Measurements from ENCODE around the gene CUEDC1.
"Not testable (repeated sequence)": the region's sequence is repeated elsewhere in the genome, so short reads cannot be mapped to it uniquely, and the experiment has no call there.

The CUEDC1 gene

GRCh38 chr17:57939797-57940196 lies 15.4 kb downstream of the CUEDC1 start:
- no peak for DNase-seq (ENCODE audit: low read depth in 2 of 2)

GRCh38 chr17:57938061-57938502 lies 17.1 kb downstream of the CUEDC1 start:
- no peak for DNase-seq (ENCODE audit: low read depth in 2 of 2)

DNA sequence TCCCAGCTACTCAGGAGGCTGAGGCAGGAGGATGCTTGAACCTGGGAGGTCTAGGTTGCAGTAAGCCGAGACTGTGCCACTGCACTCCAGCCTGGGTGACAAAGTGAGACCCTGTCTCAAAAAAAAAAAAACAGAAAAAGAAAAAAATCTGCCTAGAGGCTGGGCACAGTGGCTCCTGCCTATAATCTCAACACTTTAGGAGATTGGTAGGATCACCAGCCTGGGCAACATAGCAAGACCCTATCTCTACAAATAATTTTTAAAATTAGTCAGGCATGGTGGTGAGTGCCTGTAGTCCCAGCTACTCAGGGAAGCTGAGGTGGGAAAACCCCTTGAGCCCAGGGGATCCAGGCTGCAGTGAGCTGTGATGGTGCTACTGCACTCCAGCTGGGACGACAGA lies 17.7 kb downstream of the CUEDC1 start:
- DNase-seq (ENCODE audit: low read depth in 2 of 2) = no peak

DNA sequence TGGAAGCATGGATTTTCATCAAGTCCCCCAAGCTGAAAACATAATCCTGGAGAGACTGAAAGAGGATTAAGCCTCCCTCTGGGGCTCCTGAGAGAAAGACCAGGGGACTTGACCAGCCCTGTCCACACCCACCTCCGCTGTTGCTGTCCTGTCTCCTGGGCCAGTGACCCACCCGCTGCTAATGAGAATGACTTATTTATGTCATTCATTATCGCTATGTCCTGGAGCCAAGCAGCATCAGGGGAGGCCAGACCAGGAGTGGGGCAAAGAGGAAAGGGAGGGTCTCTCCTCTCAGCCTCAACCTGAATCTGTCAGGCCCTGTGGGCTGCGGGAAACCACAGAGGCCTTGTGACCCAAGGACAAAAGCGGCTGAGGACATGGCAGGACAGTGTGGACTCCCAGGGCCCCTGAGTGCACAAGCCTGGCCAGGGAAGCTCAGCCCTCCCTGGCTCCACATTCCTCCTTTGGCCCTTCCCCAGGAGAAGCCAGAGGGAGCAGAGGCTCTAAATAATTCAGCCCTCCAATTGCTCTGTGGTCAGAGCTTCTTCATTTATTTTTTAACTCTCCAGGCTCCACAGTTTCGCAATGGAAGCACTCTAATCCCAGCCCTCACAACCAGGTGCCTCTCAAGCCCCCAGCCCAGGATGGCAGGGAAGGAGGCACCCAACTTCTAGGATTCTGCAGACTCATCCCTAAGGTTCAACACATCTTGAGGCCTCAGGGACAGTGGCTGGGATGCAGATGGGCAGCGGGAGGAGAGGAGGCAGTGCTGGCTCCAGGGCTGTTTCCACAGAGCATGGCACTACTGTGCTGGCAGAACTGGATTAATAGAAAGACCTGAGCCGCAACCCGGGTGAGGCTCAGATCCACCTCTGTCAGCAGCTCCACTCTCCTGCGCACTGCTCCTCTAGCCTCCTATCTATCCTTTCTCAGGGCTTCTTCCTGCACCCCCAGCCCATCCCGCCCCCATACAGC lies 19.1 kb downstream of the CUEDC1 start:
- no peak for DNase-seq (ENCODE audit: low read depth in 2 of 2)

- DNase-seq (ENCODE audit: low read depth in 2 of 2) = no peak
These were observed 23.6 kb downstream of the CUEDC1 start for GRCh38 chr17:57931488-57932137.

GRCh38 chr17:57930239-57930638 lies 25.0 kb downstream of the CUEDC1 start:
- no peak for DNase-seq (ENCODE audit: low read depth in 2 of 2)

- DNase-seq (ENCODE audit: low read depth in 2 of 2) = no peak
These were observed 25.8 kb downstream of the CUEDC1 start for GRCh38 chr17:57929386-57929785.

DNA sequence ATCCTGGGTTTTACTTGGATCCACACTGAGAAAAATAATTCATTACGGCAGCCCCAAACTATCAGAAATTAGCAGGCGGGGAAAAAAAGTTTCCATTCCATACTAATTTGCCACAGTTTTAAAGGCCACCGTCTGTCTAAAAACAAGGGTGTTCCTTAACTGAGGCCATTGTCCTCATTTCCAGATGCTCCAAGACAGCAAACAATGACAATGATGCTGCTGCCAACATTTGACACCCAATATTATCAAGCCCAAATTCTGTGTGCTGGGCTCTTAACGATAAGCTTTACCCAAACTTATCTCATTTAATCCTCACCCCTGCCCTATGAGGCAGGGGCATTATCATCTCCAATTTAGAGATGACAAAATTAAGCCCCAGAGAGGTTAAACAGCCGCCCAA lies 26.3 kb downstream of the CUEDC1 start:
- DNase-seq (ENCODE audit: low read depth in 2 of 2) = no peak

- no peak for DNase-seq (ENCODE audit: low read depth in 2 of 2)
These were observed 28.0 kb downstream of the CUEDC1 start for GRCh38 chr17:57927048-57927723.

GRCh38 chr17:57926723-57927047 lies 28.5 kb downstream of the CUEDC1 start:
- DNase-seq (ENCODE audit: low read depth in 2 of 2) = no peak

- DNase-seq (ENCODE audit: low read depth in 2 of 2) = no peak
These were observed 29.7 kb downstream of the CUEDC1 start for GRCh38 chr17:57925361-57925990.

GRCh38 chr17:57924677-57925076 lies 30.5 kb downstream of the CUEDC1 start:
- DNase-seq (ENCODE audit: low read depth in 2 of 2) = no peak

- no peak for DNase-seq (ENCODE audit: low read depth in 2 of 2)
These were observed 31.9 kb downstream of the CUEDC1 start for GRCh38 chr17:57923182-57923872.

DNA sequence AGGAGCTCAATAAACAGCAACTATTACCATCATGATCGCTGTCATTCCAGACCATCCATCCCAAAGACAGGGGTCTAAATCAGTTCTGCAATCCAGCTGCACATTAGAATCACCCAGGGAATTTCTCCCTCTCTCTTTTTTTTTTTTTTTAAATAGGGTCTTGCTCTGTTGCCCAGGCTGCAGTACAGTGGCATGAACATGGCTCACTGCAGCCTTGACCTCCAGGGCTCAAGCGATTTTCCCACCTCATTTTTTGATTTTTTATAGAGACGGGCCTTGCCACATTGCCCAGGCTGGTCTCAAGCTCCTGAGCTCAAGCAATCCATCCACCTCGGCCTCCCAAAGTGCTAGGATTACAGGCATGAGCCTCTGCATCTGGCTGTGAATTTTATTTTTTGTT lies 32.5 kb downstream of the CUEDC1 start:
- DNase-seq (ENCODE audit: low read depth in 2 of 2) = not testable (repeated sequence)

- no peak for DNase-seq (ENCODE audit: low read depth in 2 of 2)
These were observed 34.1 kb downstream of the CUEDC1 start for GRCh38 chr17:57920916-57921703.

DNA sequence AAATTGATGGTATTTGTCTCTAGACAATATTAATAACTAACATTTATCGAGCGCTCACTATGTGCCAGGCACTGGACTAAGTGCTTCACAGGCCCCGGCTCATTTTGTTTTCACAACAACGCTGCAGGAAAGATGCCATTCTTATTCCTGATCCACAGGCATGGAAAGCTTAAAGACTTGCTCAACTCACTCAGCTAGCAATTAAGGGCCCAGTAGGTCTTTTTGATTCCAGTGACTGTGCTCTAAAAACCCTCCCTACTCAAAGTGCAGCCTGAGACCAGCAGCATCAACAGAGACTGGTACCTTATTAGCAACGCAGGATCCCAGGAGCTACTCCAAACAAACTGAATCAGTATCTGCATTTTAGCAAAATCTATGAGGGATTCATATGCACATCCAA lies 35.3 kb downstream of the CUEDC1 start:
- DNase-seq (ENCODE audit: low read depth in 2 of 2) = no peak

GRCh38 chr17:57918017-57918895 lies 37.0 kb downstream of the CUEDC1 start:
- no peak for DNase-seq (ENCODE audit: low read depth in 2 of 2)

DNA sequence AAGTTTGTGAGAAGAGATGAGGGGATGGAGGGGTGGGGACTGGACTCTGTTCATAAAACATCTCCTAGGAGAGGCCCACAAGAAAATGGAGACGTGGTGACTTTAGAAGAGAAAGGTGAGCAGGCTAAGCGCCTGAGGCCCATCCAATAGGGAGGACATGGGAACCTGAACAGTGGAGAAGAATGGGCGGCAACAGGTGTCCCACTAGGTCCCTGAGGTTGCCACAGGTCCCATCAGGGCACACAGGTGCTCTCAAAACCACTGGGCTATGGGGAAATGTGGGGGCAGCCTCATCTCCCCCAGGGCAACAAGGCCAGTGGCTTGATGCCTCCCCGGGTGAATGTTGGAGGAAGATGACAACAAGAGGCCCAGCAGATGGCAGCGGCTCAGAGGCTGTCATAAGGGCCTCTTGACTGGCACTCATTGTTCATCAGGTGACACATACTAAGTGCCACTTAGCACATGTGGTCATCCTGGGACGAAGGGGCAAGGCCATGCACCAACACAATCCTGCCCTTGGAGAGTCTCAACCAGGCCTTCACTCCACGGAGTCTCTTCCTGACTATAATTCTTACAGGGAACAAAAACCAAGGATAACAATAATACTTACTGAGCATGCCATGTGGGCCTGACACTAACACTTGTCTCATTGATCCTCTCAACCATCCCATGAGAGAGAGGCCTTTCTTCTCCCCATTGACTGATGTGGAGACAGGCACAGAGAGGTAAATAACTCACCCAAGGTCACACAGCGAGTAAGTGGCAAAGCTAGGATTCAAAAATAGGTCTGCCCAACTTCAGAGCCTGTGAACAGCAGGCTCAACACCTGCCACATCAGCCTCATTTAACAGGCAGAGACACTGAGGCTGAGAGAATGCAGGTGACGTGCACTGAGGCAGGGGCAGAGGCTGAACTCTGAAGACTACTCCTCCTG lies 38.0 kb downstream of the CUEDC1 start:
- DNase-seq (ENCODE audit: low read depth in 2 of 2) = no peak

Measured in stimulated activated CD8-positive, alpha-beta memory T cell treated with anti-CD3 and anti-CD28 coated beads, Interleukin-7, amount 100 ng/mL, for 1 hour (primary cell).